OCI-LY1 (cell line): ENCODE measurements around the gene ATF7IP2.
A peak's percentile ranks its signal among the peaks of the same experiment; 100 is the strongest.

Experiments used
- CTCF ChIP-seq: fragments of 200-600 bp; sonication (generic), shearing (Covaris generic); IDR thresholded peaks from 2 replicates; pipeline ENCODE4 v1.5.1; 2017; ENCODE audit warnings: mild to moderate bottlenecking, antibody characterized with exemption, low read length, moderate library complexity, mixed read lengths
- EZH2 ChIP-seq: fragments of 200-600 bp; sonication (generic), shearing (Covaris generic); IDR thresholded peaks from 2 replicates; pipeline ENCODE4 v1.8.0; 2017; ENCODE audit warnings: borderline replicate concordance, mixed run types, mild to moderate bottlenecking, antibody characterized with exemption, low read length, moderate library complexity, mixed read lengths

- peak; percentile 81 for TF ChIP-seq CTCF
- no peak for TF ChIP-seq EZH2
Observed at GRCh38 chr16:10521681-10522274, 135.9 kb downstream of the ATF7IP2 start.
